RWPE1 (cell line): ENCODE data around the gene ZCCHC14.
"Not testable (repeated sequence)": the region's sequence is repeated elsewhere in the genome, so short reads cannot be mapped to it uniquely, and the experiment has no call there.

ENCODE experiments used
- CTCF ChIA-PET: fragments of 350-600 bp; sonication (Branson Sonifier 250); formaldehyde crosslinking; extraction: SDS; loops from one replicate; lab custom pipeline; 2021; lab: Yijun Ruan, JAX
- POLR2A ChIA-PET: fragments of 400-600 bp; formaldehyde crosslinking; extraction: SDS; loops from one replicate; lab custom pipeline; 2020; ENCODE audit warnings: antibody characterized with exemption; ENCODE audit not compliant: low non-redundant PET; lab: Yijun Ruan, JAX
- DNase-seq: peaks from one replicate; pipeline ENCODE4 v3.0.0; 2012; ENCODE audit warnings: low spot score
- H3K27ac ChIP-seq: fragments of 450-650 bp; 2 replicates; pipeline ENCODE4 v1.5.1; 2017
- CTCF ChIP-seq: fragments of 450-650 bp; conservative IDR thresholded peaks from 2 replicates; pipeline ENCODE4 v1.5.1; 2017; ENCODE audit warnings: low read depth, mild to moderate bottlenecking

Gene ZCCHC14

GRCh38 chr16:87502308-87502969, 9.6 kb upstream of the ZCCHC14 start:
- DNase-seq: no peak
- POLR2A ChIA-PET: no interaction called here
- no peak overlapping the region for H3K27ac ChIP-seq
- CTCF ChIA-PET: no interaction called here
- TF ChIP-seq CTCF: no peak

GRCh38 chr16:87501117-87501516, 8.3 kb upstream of the ZCCHC14 start:
- ChIA-PET POLR2A (no interaction called here), CTCF (interaction anchor here (0.6 kb wide), 1 partner anchor 740 kb away, joined by 4 read pairs; no protein-coding TSS in a partner anchor)
- no peak for DNase-seq
- peak overlapping the region; percentile 63 for H3K27ac ChIP-seq
- TF ChIP-seq CTCF: no peak

DNA sequence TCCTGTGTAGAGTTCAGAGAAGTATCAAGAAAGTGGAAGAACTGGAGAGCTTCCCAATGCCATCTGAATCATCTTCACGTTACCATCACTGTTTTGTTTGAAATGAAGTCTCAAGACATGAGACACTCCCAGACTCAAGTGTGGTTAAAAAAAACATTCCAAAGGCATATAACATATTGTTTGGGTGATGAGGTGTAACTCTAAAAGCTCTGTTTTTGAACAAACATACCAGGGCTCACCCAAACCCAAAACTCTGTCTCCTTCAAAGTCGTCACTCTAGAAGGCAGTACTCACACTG, 6.3 kb upstream of the ZCCHC14 start:
- no peak for TF ChIP-seq CTCF
- no peak for DNase-seq
- ChIA-PET CTCF (interaction anchor here (0.8 kb wide), 1 partner anchor 30 kb away, joined by 4 read pairs; no protein-coding TSS in a partner anchor), POLR2A (interaction anchor here (1.0 kb wide), 1 partner anchor 18 kb away, joined by 3 read pairs; no protein-coding TSS in a partner anchor)
- no peak overlapping the region for H3K27ac ChIP-seq

- ChIA-PET POLR2A (no interaction called here), CTCF (interaction anchor here (0.8 kb wide), 1 partner anchor 30 kb away, joined by 4 read pairs; no protein-coding TSS in a partner anchor)
- no peak for DNase-seq
- TF ChIP-seq CTCF: no peak
- no peak overlapping the region for H3K27ac ChIP-seq
These were observed 5.7 kb upstream of the ZCCHC14 start for GRCh38 chr16:87498324-87499188.

- DNase-seq, H3K27ac ChIP-seq, POLR2A ChIA-PET, CTCF ChIA-PET: not testable (repeated sequence)
These were observed 5.0 kb upstream of the ZCCHC14 start for GRCh38 chr16:87497767-87498290.

DNA sequence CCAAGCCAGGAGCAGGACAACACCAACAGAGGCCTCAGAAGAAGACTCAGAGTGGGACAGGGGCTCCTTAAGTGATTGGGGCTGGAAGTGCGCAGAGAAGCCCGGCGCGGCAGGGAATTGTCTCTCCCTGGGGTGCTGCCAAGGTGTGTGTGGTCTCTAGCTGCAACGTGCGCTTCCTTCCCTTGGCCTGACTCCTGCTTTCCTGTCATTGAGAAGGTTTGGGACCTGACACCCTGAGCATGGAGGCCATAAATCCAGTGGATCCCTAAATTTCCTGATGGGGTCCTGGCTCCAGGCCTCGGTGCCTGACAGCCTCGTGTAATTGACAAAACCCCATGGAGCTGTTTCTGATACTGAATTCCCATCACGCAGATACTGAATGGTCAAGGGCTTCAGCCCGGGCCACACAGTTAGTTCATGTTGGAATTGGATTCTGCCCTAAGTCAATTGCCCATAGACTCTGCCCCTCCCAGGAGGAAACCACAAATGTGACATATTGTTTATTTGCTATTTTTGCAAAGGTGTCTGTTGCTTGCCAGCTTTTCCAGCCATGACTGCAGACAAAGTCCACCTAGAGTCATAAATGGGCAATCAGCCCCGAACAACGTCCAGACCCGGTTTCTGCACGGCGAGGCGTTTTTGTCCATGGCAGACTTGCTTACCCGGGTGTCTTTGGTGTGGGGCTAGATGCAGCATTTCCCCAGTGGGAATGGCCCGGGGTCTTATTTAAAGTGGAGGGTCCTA, 4.4 kb upstream of the ZCCHC14 start:
- H3K27ac ChIP-seq, POLR2A ChIA-PET, CTCF ChIA-PET, DNase-seq: not testable (repeated sequence)

DNA sequence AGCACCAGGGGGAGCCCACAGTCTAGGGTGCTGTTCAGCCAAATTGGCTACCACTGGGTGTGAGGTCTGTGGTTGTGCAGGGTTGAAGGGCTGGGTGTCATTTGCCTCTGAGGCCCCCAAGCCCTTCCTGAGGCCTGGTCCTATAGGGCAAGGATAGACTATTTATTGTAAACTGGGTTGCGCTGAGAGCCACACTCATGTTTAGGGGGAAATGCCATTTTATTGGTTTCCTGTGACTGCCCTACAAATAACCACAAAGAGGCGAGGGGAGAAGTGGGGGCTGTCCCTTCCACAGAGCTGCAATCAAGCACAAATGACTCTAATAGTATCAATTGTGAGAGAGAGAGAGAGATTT, 3.6 kb upstream of the ZCCHC14 start:
- DNase-seq: no peak
- ChIA-PET CTCF (no interaction called here), POLR2A (no interaction called here)
- TF ChIP-seq CTCF: no peak
- H3K27ac ChIP-seq: no peak overlapping the region
